H1 (cell line): ENCODE data around the gene PKD1L1. TPM values are rescaled to one million over a fixed set of nuclear protein-coding genes. Genes with fewer than 3 reads are reported as not detected.
A peak's percentile ranks its signal among the peaks of the same experiment; 100 is the strongest.

Source experiments
- CTCF ChIA-PET: fragments of 300-600 bp; sonication (Branson Sonifier 250); formaldehyde crosslinking; loops from one replicate; lab custom pipeline; 2021; ENCODE audit not compliant: partially characterized antibody; lab: Charles Lee
- POLR2A ChIA-PET: fragments of 300-600 bp; sonication (Branson Sonifier 250); formaldehyde crosslinking; loops from one replicate; lab custom pipeline; 2021; ENCODE audit warnings: inconsistent platforms; ENCODE audit not compliant: partially characterized antibody; lab: Charles Lee
- DNase-seq, 2 experiments: peaks; one replicate each; pipeline versions ENCODE4 v3.0.0 to v3.0.0-alpha.2; 2010 to 2022; ENCODE audit warnings: low spot score in 2 of 2, low read depth in 1 of 2, mixed read lengths in 1 of 2
- FAIRE-seq: peaks from 2 replicates; lab custom pipeline; 2011; peaks lifted over from hg19 to GRCh38; lab: Jason Lieb, UNC
- H2AFZ ChIP-seq: 2 replicates; pipeline ENCODE4 v1.8.1; 2012; ENCODE audit warnings: low read length, inconsistent platforms
- H2AK5ac ChIP-seq: 2 replicates; pipeline ENCODE4 v1.6.1; 2013; ENCODE audit warnings: low read depth, low read length
- H2BK120ac ChIP-seq: replicated peaks from 2 replicates; pipeline ENCODE3; 2013; ENCODE audit warnings: low read depth, low read length, inconsistent platforms
- H2BK12ac ChIP-seq: 2 replicates; pipeline ENCODE4 v1.6.1; 2013; ENCODE audit warnings: low read depth, low read length
- H2BK15ac ChIP-seq: 2 replicates; pipeline ENCODE4 v1.6.1; 2013; ENCODE audit warnings: low read length
- H2BK20ac ChIP-seq: 2 replicates; pipeline ENCODE4 v1.6.1; 2013; ENCODE audit warnings: low read length
- H2BK5ac ChIP-seq: 2 replicates; pipeline ENCODE4 v1.6.1; 2013; ENCODE audit warnings: low read depth, low read length
- H3K14ac ChIP-seq: 2 replicates; pipeline ENCODE4 v1.6.1; 2013; ENCODE audit warnings: inconsistent platforms; ENCODE audit not compliant: insufficient read length
- H3K18ac ChIP-seq: 2 replicates; pipeline ENCODE4 v1.6.1; 2013; ENCODE audit warnings: low read length; ENCODE audit errors: extremely low read depth
- H3K23ac ChIP-seq: 2 replicates; pipeline ENCODE4 v1.6.1; 2013; ENCODE audit warnings: inconsistent platforms; ENCODE audit not compliant: insufficient read length
- H3K23me2 ChIP-seq: 2 replicates; pipeline ENCODE4 v1.6.1; 2013; ENCODE audit warnings: low read depth, low read length
- H3K27ac ChIP-seq: 2 replicates; pipeline ENCODE4 v1.6.1; 2011; ENCODE audit warnings: low read depth, low read length, inconsistent platforms
- H3K27me3 ChIP-seq, 4 experiments: replicated peaks in 1 of 4; 1 replicate in 1 of 4; 2 replicates in 3 of 4; pipeline versions ENCODE4 v1.6.1 to v1.8.1; 2011 to 2013; ENCODE audit warnings: low read length in 3 of 4, mild to moderate bottlenecking in 3 of 4, inconsistent platforms in 2 of 4, mixed read lengths in 2 of 4, moderate library complexity in 1 of 4; ENCODE audit not compliant: control insufficient read depth in 3 of 4, insufficient read depth in 3 of 4; ENCODE audit errors: extremely low read depth in 1 of 4
- H3K36me3 ChIP-seq, 4 experiments: 2 replicates each; pipeline versions ENCODE4 v1.6.1 to v1.8.1; 2011 to 2013; ENCODE audit warnings: mild to moderate bottlenecking in 4 of 4, low read length in 3 of 4, moderate library complexity in 2 of 4, control low read depth in 1 of 4, inconsistent platforms in 1 of 4; ENCODE audit not compliant: insufficient read depth in 4 of 4, control insufficient read depth in 2 of 4
- H3K4ac ChIP-seq: replicated peaks from 2 replicates; pipeline ENCODE3; 2013; ENCODE audit warnings: low read length, low read depth, mixed read lengths, inconsistent platforms; ENCODE audit not compliant: insufficient read length
- H3K4me1 ChIP-seq, 4 experiments: replicated peaks in 1 of 4; 1 replicate in 1 of 4; 2 replicates in 3 of 4; pipeline versions ENCODE4 v1.6.1 to v1.8.1; 2011 to 2013; ENCODE audit warnings: low read length in 3 of 4, inconsistent platforms in 2 of 4, mixed read lengths in 1 of 4; ENCODE audit not compliant: insufficient read depth in 4 of 4, control insufficient read depth in 3 of 4
- H3K4me2 ChIP-seq, 2 experiments: 2 replicates each; pipeline versions ENCODE4 v1.6.1 to v1.8.1; 2011 to 2013; ENCODE audit warnings: low read depth in 2 of 2, low read length in 2 of 2, control low read depth in 1 of 2, inconsistent platforms in 1 of 2, mild to moderate bottlenecking in 1 of 2; ENCODE audit not compliant: insufficient read depth in 1 of 2
- H3K4me3 ChIP-seq, 4 experiments: fragments of 200-600, 300-600 bp in 1 of 4; sonication (generic), shearing (Covaris generic), sonication (Bioruptor Twin) in 1 of 4; 2 replicates each; pipeline versions ENCODE4 v1.5.1 to v1.8.1; 2011 to 2016; ENCODE audit warnings: low read length in 4 of 4, low read depth in 3 of 4, control low read depth in 2 of 4, inconsistent platforms in 2 of 4, mild to moderate bottlenecking in 2 of 4, mixed read lengths in 1 of 4, moderate library complexity in 1 of 4; ENCODE audit not compliant: insufficient read depth in 2 of 4; ENCODE audit errors: extremely low read depth in 1 of 4
- H3K56ac ChIP-seq: replicated peaks from 2 replicates; pipeline ENCODE3; 2013; ENCODE audit warnings: low read depth, mild to moderate bottlenecking, mixed read lengths, low read length, inconsistent platforms; ENCODE audit not compliant: insufficient read length
- H3K79me1 ChIP-seq: 2 replicates; pipeline ENCODE4 v1.6.1; 2013; ENCODE audit warnings: low read depth, low read length, control low read depth
- H3K79me2 ChIP-seq, 2 experiments: 2 replicates each; pipeline versions ENCODE4 v1.6.1 to v1.8.1; 2012 to 2013; ENCODE audit warnings: low read length in 2 of 2, mild to moderate bottlenecking in 2 of 2, inconsistent platforms in 1 of 2; ENCODE audit not compliant: insufficient read depth in 2 of 2, control insufficient read depth in 1 of 2
- H3K9ac ChIP-seq, 4 experiments: replicated peaks in 1 of 4; 1 replicate in 1 of 4; 2 replicates in 3 of 4; pipeline versions ENCODE4 v1.6.1 to v1.8.1; 2011 to 2013; ENCODE audit warnings: low read depth in 3 of 4, low read length in 3 of 4, control low read depth in 2 of 4, mild to moderate bottlenecking in 2 of 4, moderate library complexity in 2 of 4, inconsistent platforms in 1 of 4; ENCODE audit errors: extremely low read depth in 1 of 4
- H3K9me3 ChIP-seq, 2 experiments: 2 replicates each; pipeline versions ENCODE4 v1.6.1 to v1.8.1; 2012 to 2013; ENCODE audit warnings: mild to moderate bottlenecking in 2 of 2, moderate library complexity in 2 of 2, control low read depth in 1 of 2, inconsistent platforms in 1 of 2, low read depth in 1 of 2, low read length in 1 of 2, mixed read lengths in 1 of 2; ENCODE audit not compliant: insufficient read depth in 2 of 2
- H4K20me1 ChIP-seq, 2 experiments: replicated peaks in 1 of 2; 2 replicates each; pipeline versions ENCODE3 to v1.8.1; 2011 to 2013; ENCODE audit warnings: inconsistent platforms in 2 of 2, low read length in 2 of 2, mild to moderate bottlenecking in 1 of 2; ENCODE audit not compliant: insufficient read depth in 2 of 2, control insufficient read depth in 1 of 2
- H4K5ac ChIP-seq: 2 replicates; pipeline ENCODE4 v1.6.1; 2013; ENCODE audit warnings: low read length, low read depth, mixed read lengths, inconsistent platforms; ENCODE audit not compliant: insufficient read length
- H4K8ac ChIP-seq: 2 replicates; pipeline ENCODE4 v1.8.0; 2013; ENCODE audit warnings: mild to moderate bottlenecking, moderate library complexity, low read length, inconsistent platforms; ENCODE audit not compliant: insufficient read depth; ENCODE audit errors: extremely low read depth
- H4K91ac ChIP-seq: replicated peaks from 2 replicates; pipeline ENCODE3; 2013; ENCODE audit warnings: low read length, mixed read lengths, inconsistent platforms; ENCODE audit not compliant: insufficient read length
- BRCA1 ChIP-seq: IDR thresholded peaks from 2 replicates; pipeline ENCODE4 v1.6.1; 2012; ENCODE audit warnings: low read depth, low read length, improper control_type of control experiment
- CREB1 ChIP-seq: IDR thresholded peaks from 2 replicates; pipeline ENCODE4 v1.6.1; 2012; ENCODE audit warnings: inconsistent platforms
- EP300 ChIP-seq, 2 experiments: IDR thresholded peaks; 1 replicate in 1 of 2; 2 replicates in 1 of 2; pipeline ENCODE4 v1.6.1; 2011 to 2012; ENCODE audit warnings: low read depth in 2 of 2, low read length in 2 of 2, mild to moderate bottlenecking in 2 of 2, borderline replicate concordance in 1 of 2, inconsistent platforms in 1 of 2, moderate library complexity in 1 of 2
- NANOG ChIP-seq: IDR thresholded peaks from 2 replicates; pipeline ENCODE4 v1.6.1; 2011; ENCODE audit warnings: low read length, low read depth, mild to moderate bottlenecking, inconsistent platforms; ENCODE audit not compliant: insufficient read depth, poor library complexity, severe bottlenecking
- NRF1 ChIP-seq: IDR thresholded peaks from 2 replicates; pipeline ENCODE4 v1.6.1; 2011; ENCODE audit warnings: mild to moderate bottlenecking, low read depth, low read length, improper control_type of control experiment
- RBBP5 ChIP-seq: IDR thresholded peaks from 2 replicates; pipeline ENCODE4 v1.7.1; 2012; ENCODE audit warnings: low read depth, mild to moderate bottlenecking, inconsistent platforms, low read length, moderate library complexity, borderline replicate concordance
- SP4 ChIP-seq: IDR thresholded peaks from 2 replicates; pipeline ENCODE4 v1.6.1; 2012; ENCODE audit warnings: low read length, inconsistent platforms
- TAF1 ChIP-seq: IDR thresholded peaks from 2 replicates; pipeline ENCODE4 v1.6.1; 2011; ENCODE audit warnings: mild to moderate bottlenecking, low read depth, low read length
- TEAD4 ChIP-seq: IDR thresholded peaks from 2 replicates; pipeline ENCODE4 v1.6.1; 2012; ENCODE audit warnings: low read depth, low read length, inconsistent platforms, mixed read lengths
- YY1 ChIP-seq: IDR thresholded peaks from 2 replicates; pipeline ENCODE4 v1.6.1; 2011; ENCODE audit warnings: low read depth, mild to moderate bottlenecking, low read length
- WGBS, 2 experiments: shearing (Covaris generic) in 1 of 2; methylation state at CpG; one replicate each; pipeline versions ENCODE4 v1.1.6 to v1.1.7; 2013 to 2015; ENCODE audit warnings: low lambda C conversion rate in 2 of 2, mixed read lengths in 2 of 2, inconsistent platforms in 1 of 2, low coverage in 1 of 2, missing lambda C conversion rate in 1 of 2; ENCODE audit not compliant: insufficient replicate concordance in 2 of 2, insufficient coverage in 1 of 2, insufficient read length in 1 of 2; ENCODE audit errors: extremely low coverage in 1 of 2, missing lambda C conversion rate in 1 of 2; 5-methylcytosine and 5-hydroxymethylcytosine counted together
- polyA plus RNA-seq, 7 experiments: library from polyadenylated mRNA; depleted of rRNA in 3 of 7; stranded (reverse) in 5 of 7; unstranded in 2 of 7; fragments of >200 nt in 5 of 7; fragments of 200-250 nt in 2 of 7; gene quantifications; 1 replicate in 5 of 7; 2 replicates in 1 of 7; 4 replicates in 1 of 7; pipeline versions ENCODE4 v1.2.1 to v1.2.3, GENCODE V29; 2011 to 2013; ENCODE audit warnings: missing spikeins in 2 of 7, mixed read lengths in 2 of 7
- total RNA-seq: library from RNA; stranded (reverse); fragmentation: NEBNext Ultra II Directional; extraction: Animal tissue kit (Norgen Biotek cat#: 25700); gene quantifications from 2 replicates; pipeline ENCODE4 v1.2.1, GENCODE V29; 2021
- TF ChIP-seq, protein P1 (sequence below): IDR thresholded peaks from 2 replicates; pipeline ENCODE4 v1.6.1; 2012; ENCODE audit warnings: low read length, inconsistent platforms

The PKD1L1 gene
- total and polyA plus RNA-seq, 2 of the 8 experiments (the other 6 are each of a cell fraction or from before 2014, with no cell fraction given), result 0.22 to 0.35 TPM

DNA sequence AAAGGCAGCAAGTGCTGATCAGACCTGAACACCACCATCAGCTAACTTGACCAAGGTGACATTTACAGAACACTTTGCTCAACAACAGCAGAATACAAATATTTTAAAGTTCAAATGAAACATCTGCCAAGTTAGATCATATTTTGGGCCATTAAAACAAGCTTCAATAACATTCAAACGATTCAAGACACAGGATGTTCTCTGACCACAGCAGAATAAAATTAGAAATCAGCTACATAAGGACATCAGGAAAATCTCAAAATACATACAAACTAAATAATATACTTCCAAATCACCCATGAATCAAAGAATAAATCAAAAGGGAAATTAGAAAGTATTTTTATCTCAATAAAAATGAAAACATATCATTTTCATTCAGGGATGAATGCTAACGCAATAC is 173.0 kb downstream of the PKD1L1 start:
- no peak overlapping the region for H3K4me3 ChIP-seq
- 0 out of 2 replicates have a peak overlapping the region, but pooled peaks have one; percentile 43 for H2AFZ ChIP-seq
- no peak for FAIRE-seq

More for the DNA sequence above, 173.0 kb downstream of the PKD1L1 start:
- Histone ChIP-seq H2BK5ac (no peak overlapping the region), H2BK120ac (no peak overlapping the region), H3K79me1 (no peaks in the 10 kb centered on the region), H4K91ac (no peak overlapping the region), H3K27ac (no peak overlapping the region), H3K79me2 (no peaks in the 10 kb centered on the region), H3K4me1 (peaks cover 0 to 7% (median 0%) of the 10 kb centered on the region in 4 experiments; a peak in 1 of 7 replicates), H3K4me2 (no peak overlapping the region), H3K14ac (no peak overlapping the region), H2BK15ac (no peak overlapping the region), H2BK20ac (no peak overlapping the region), H3K36me3 (no peaks in the 10 kb centered on the region), H3K9me3 (0 out of 4 replicates have a peak, but pooled peaks cover 0 to 3% of the 10 kb centered on the region in 2 experiments), H4K5ac (no peak overlapping the region), H3K18ac (no peak overlapping the region), H3K27me3 (no peaks in the 10 kb centered on the region), H4K8ac (no peak overlapping the region), H3K4ac (no peak overlapping the region), H4K20me1 (no peaks in the 10 kb centered on the region), H3K56ac (no peak overlapping the region), H2AK5ac (no peak overlapping the region), H3K23me2 (no peaks in the 10 kb centered on the region), H3K23ac (no peak overlapping the region), H2BK12ac (no peak overlapping the region), H3K9ac (no peak overlapping the region)
- whole genome bisulfite sequencing, 2 experiments, result 95% methylated on average over 2 of the region's 2 CpGs; no CpG with 5 or more reads in 1 of the 2 experiments
- DNase-seq, result no peak
- ChIA-PET POLR2A (no interaction called here), CTCF (interaction anchor here (1.0 to 1.5 kb wide), 2 partner anchors 24 to 70 kb away, joined by 3 read pairs; no protein-coding TSS in a partner anchor)
- TF ChIP-seq, protein P1, sequence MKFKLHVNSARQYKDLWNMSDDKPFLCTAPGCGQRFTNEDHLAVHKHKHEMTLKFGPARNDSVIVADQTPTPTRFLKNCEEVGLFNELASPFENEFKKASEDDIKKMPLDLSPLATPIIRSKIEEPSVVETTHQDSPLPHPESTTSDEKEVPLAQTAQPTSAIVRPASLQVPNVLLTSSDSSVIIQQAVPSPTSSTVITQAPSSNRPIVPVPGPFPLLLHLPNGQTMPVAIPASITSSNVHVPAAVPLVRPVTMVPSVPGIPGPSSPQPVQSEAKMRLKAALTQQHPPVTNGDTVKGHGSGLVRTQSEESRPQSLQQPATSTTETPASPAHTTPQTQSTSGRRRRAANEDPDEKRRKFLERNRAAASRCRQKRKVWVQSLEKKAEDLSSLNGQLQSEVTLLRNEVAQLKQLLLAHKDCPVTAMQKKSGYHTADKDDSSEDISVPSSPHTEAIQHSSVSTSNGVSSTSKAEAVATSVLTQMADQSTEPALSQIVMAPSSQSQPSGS, result no peak
- TF ChIP-seq SP4 (no peak), EP300 (IDR thresholded peaks at IDR 0.05; ENCODE audit: borderline replicate concordance in 1 of 2, low read depth in 2 of 2, low read length in 2 of 2) (no peak), RBBP5 (no peak), TAF1 (no peak), NANOG (no peak), CREB1 (no peak), BRCA1 (no peak), NRF1 (no peak), TEAD4 (no peak), YY1 (no peak)
